Measurements from ENCODE around the gene SRM. TPM values are rescaled to one million over a fixed set of nuclear protein-coding genes. Genes with fewer than 3 reads are reported as not detected.
"Not testable (repeated sequence)": the region's sequence is repeated elsewhere in the genome, so short reads cannot be mapped to it uniquely, and the experiment has no call there.

SRM gene
- total RNA-seq, 2 donors from 2014 or later: 19.8 to 86.2 TPM

DNA sequence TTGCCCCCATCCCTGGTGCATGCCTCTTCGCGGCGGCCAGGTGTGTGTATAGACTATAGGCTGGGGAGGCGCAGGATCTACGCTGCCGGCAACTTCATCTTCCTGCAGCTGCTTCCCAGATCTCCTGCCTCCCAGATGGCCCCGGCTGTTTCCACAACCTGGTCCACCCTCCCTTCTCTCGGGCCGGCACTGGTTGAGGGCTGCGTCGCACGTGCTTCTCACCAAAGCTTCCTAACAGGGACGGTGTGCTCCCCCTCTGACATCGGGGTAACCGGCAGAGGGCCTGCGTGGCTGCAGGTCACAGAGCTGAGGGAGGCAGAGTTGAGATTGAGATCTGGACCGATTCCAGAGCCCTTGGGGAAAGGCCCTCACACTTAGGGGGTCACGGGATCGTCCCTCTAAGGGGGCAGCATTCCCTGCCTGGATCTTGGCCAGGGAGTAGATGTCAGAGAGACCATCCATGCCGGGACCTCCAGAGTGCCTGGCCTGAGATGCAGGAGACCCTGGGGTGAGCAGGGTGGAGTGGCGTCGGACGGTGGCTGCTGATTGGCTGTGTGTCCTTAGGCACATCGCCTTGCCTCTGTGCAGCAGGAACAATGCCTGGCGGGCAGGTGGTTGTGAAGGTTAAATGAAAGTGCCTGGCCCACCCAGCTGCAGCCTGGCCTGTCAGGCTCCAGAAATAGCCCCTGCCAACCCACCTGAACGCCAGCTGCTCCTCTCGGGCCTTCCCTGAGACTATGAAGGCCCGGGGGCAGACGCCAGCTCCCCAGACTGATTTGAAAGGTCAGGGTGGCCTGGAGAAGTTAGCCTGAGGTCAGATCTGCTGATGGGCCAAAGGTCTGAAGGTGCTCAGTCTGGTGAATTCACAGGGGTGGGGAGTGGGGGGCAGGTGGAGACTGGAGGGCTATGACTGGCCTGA, 6.7 kb downstream of the SRM start:
- Histone ChIP-seq H3K9me3 (no peaks in the 10 kb centered on the region), H3K27me3 (no peaks in the 10 kb centered on the region), H3K4me1 (no peaks in the 10 kb centered on the region), H3K9ac (ENCODE audit: low read depth in 2 of 2, low read length in 2 of 2) (no peak overlapping the region), H3K4me3 (no peak overlapping the region), H3K27ac (no peak overlapping the region), H3K36me3 (no peaks in the 10 kb centered on the region)
- no peak for DNase-seq
- intact Hi-C loops (cut with DNase I): no loop called here
- TF ChIP-seq, protein P1, sequence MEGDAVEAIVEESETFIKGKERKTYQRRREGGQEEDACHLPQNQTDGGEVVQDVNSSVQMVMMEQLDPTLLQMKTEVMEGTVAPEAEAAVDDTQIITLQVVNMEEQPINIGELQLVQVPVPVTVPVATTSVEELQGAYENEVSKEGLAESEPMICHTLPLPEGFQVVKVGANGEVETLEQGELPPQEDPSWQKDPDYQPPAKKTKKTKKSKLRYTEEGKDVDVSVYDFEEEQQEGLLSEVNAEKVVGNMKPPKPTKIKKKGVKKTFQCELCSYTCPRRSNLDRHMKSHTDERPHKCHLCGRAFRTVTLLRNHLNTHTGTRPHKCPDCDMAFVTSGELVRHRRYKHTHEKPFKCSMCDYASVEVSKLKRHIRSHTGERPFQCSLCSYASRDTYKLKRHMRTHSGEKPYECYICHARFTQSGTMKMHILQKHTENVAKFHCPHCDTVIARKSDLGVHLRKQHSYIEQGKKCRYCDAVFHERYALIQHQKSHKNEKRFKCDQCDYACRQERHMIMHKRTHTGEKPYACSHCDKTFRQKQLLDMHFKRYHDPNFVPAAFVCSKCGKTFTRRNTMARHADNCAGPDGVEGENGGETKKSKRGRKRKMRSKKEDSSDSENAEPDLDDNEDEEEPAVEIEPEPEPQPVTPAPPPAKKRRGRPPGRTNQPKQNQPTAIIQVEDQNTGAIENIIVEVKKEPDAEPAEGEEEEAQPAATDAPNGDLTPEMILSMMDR (IDR thresholded peaks at IDR 0.05): no peak

DNA sequence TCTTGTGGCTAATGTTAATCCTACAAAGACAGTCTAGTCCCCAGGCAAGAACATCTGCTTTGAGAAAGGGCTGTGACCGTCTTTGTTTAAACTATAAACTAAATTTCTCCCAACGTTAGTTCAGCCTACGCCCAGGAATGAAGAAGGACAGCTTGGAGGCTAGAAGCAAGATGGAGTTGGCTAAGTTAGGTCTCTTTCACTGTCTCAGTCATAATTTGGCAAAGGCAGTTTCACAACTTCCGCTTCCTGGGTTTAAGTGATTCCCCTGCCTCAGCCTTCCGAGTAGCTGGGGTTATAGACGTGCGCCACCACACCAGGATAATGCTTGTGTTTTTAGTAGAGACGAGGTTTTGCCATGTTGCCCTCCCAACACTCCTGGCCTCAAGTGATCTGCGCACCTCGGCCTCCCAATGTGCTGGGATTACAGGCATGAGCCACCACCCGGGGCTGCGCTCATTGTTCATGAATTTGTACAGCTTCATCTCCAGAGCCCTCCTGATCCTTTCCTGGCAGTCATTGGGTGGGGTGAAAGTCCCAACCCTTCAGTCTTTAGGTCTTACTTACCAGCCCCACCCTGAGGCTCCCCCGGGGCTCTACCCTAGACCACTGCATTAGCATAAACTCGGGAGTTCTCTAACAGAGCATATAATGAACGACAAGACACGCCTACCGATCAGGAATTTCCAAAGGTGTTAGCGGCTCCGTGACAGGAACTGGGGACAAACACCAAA, 7.9 kb downstream of the SRM start:
- DNase-seq: no peak
- Histone ChIP-seq H3K9me3 (no peaks in the 10 kb centered on the region), H3K9ac (ENCODE audit: low read depth in 2 of 2, low read length in 2 of 2) (no peak overlapping the region), H3K27me3 (no peaks in the 10 kb centered on the region), H3K27ac (no peak overlapping the region), H3K36me3 (no peaks in the 10 kb centered on the region), H3K4me3 (no peak overlapping the region), H3K4me1 (no peaks in the 10 kb centered on the region)
- TF ChIP-seq, protein P1 (IDR thresholded peaks at IDR 0.05): no peak
- intact Hi-C loops (cut with DNase I): no loop called here

- DNase-seq; H3K4me3 ChIP-seq; H3K27ac ChIP-seq; H3K4me1 ChIP-seq; intact Hi-C loops (cut with DNase I); H3K9me3 ChIP-seq; H3K36me3 ChIP-seq; H3K9ac ChIP-seq (ENCODE audit: low read depth in 2 of 2, low read length in 2 of 2); H3K27me3 ChIP-seq: not testable (repeated sequence)
Observed at GRCh38 chr1:11051121-11051520, 8.7 kb downstream of the SRM start.

DNA sequence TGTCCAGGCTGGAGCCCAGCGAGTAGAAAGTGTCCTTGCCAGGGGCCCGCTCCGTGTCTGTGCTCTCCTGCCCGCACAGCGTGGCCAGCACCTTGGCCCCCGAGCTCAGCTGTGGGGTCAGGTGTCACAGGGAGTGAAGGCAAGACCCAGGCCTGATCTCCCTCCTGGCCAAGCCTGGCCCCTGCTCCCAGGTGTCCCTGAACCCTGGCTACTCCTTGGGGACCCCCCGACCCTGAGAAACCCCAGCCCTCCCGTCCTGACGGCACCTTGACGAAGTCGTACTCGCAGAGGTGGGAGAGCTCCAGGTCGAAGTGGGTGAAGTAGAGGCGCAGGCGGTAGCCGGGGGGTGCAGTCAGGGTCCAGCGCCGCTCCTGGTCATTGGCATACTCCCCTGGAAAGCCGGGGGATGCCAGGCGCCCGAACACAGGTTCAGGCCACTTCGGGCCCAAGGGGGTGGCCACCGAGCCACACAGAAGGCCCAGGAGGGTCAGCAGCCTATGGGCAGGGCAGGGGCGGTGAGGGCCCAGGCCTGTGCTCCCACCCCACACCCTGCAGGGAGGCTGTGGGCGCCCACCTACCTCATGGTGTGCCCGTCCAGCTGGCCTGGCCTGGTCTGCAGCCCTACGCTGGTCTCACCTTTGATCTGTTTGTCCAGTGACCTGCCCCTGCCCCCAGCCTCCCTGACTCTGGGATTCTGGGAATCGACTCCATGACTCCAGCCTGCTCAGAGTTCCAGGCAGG, 13.0 kb downstream of the SRM start, which contains the start of gene MASP2:
Gene MASP2 (minus strand): TSS at position 615 of the 741 bp plus-strand sequence. CDS start 32 bp downstream, at position 583.
- no peaks in the 10 kb centered on the region for H3K4me1 ChIP-seq
- H3K9me3 ChIP-seq: no peaks in the 10 kb centered on the region
- no peak within 1 kb of the TSS for H3K9ac ChIP-seq (ENCODE audit: low read depth in 2 of 2, low read length in 2 of 2)
- H3K36me3 ChIP-seq: no peaks in the 10 kb centered on the region
- no peaks in the 10 kb centered on the region for H3K27me3 ChIP-seq
- no peak for DNase-seq
- H3K4me3 ChIP-seq: no peak within 1 kb of the TSS
- TF ChIP-seq, protein P1 (IDR thresholded peaks at IDR 0.05): no peak
- intact Hi-C loops (cut with DNase I): no loop called here
- no peak within 1 kb of the TSS for H3K27ac ChIP-seq

DNA sequence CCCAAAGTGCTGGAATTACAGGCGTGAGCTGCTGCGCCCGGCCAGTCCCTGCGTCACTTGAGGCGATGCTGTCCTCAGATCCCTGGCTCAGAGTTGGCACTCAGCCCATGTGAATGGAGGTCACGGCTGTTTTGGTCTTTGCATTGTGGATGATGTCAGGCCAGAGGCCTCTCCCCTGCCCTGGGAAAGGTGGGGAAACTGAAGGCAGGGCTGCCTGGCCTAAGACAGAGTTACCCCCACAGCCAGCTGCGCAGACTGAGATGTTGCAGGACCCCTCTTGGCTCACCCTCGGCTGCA, 13.6 kb downstream of the SRM start:
- no peaks in the 10 kb centered on the region for H3K4me1 ChIP-seq
- H3K36me3 ChIP-seq: no peaks in the 10 kb centered on the region
- no peak for DNase-seq
- H3K4me3 ChIP-seq: no peak overlapping the region
- H3K27me3 ChIP-seq: no peaks in the 10 kb centered on the region
- intact Hi-C loops (cut with DNase I): no loop called here
- TF ChIP-seq, protein P1 (IDR thresholded peaks at IDR 0.05): no peak
- H3K27ac ChIP-seq: no peak overlapping the region
- H3K9ac ChIP-seq (ENCODE audit: low read depth in 2 of 2, low read length in 2 of 2): no peak overlapping the region
- H3K9me3 ChIP-seq: no peaks in the 10 kb centered on the region
